Right atrium auricular region (tissue), 2 donors: Measurements from ENCODE around the gene SORBS1. TPM values are rescaled to one million over a fixed set of nuclear protein-coding genes. Genes with fewer than 3 reads are reported as not detected.
A peak's percentile ranks its signal among the peaks of the same experiment; 100 is the strongest.

Experiments used
- DNase-seq: peaks from one replicate; pipeline ENCODE4 v3.0.0-alpha.2; 2019; ENCODE audit warnings: low spot score
- H3K27ac ChIP-seq, 2 donors: fragments of 200-600 bp; sonication (generic); 1 replicate in 1 of 2; 2 replicates in 1 of 2; pipeline ENCODE4 v1.5.1; 2016 to 2019
- H3K27me3 ChIP-seq, 2 donors: fragments of 200-600 bp; sonication (generic); one replicate each; pipeline versions ENCODE4 v1.5.1 to v1.6.0; 2017 to 2019
- H3K36me3 ChIP-seq: fragments of 200-600 bp; sonication (generic); one replicate; pipeline ENCODE4 v1.5.1; 2016
- H3K4me1 ChIP-seq, 2 donors: fragments of 200-600 bp; sonication (generic); one replicate each; pipeline versions ENCODE4 v1.5.1 to v1.6.0; 2017 to 2019
- H3K4me3 ChIP-seq, 2 donors: fragments of 200-600 bp; sonication (generic); 1 replicate in 1 of 2; 2 replicates in 1 of 2; pipeline ENCODE4 v1.5.1; 2017 to 2019; ENCODE audit warnings: mild to moderate bottlenecking in 1 of 2, moderate library complexity in 1 of 2
- H3K9me3 ChIP-seq, 2 donors: fragments of 200-600 bp; sonication (generic); one replicate each; pipeline ENCODE4 v1.5.1; 2019
- total RNA-seq, 2 donors: library from RNA; depleted of rRNA; stranded (reverse); fragments of >200 nt; gene quantifications; one replicate each; pipeline ENCODE4 v1.1.0, GENCODE V29; 2016
- TF ChIP-seq, protein P1 (sequence below), 2 donors: fragments of 200-600 bp; sonication (generic); IDR thresholded peaks; one replicate each; pipeline ENCODE4 v1.5.1; 2019; ENCODE audit warnings: antibody characterized with exemption in 2 of 2

Gene SORBS1
- total RNA-seq, 2 donors from 2014 or later = 742 to 815 TPM

DNA sequence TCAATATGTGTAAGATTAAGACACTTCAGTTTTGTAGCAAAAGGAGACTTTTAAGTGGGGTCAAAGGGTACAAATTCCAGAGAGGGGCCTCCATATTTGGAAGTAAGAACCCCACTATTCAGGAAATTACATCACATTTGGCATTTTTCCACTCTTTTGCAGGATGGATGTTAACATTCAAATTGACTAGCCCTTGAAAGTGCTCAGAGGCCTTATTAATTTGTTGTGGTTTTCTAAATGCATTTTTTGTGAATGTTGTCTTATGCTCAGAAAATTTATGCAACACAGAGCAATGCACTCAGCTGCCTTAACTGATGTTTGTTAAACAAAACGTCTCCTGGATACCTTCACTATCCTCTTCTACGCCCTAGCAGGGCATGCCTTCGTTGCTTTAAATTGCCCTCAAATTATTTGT lies 219.4 kb downstream of the SORBS1 start:
- Histone ChIP-seq H3K4me1 (peaks cover 0 to 27% of the 10 kb centered on the region in 2 donors), H3K36me3 (peaks cover 96% of the 10 kb centered on the region)
- TF ChIP-seq, protein P1, sequence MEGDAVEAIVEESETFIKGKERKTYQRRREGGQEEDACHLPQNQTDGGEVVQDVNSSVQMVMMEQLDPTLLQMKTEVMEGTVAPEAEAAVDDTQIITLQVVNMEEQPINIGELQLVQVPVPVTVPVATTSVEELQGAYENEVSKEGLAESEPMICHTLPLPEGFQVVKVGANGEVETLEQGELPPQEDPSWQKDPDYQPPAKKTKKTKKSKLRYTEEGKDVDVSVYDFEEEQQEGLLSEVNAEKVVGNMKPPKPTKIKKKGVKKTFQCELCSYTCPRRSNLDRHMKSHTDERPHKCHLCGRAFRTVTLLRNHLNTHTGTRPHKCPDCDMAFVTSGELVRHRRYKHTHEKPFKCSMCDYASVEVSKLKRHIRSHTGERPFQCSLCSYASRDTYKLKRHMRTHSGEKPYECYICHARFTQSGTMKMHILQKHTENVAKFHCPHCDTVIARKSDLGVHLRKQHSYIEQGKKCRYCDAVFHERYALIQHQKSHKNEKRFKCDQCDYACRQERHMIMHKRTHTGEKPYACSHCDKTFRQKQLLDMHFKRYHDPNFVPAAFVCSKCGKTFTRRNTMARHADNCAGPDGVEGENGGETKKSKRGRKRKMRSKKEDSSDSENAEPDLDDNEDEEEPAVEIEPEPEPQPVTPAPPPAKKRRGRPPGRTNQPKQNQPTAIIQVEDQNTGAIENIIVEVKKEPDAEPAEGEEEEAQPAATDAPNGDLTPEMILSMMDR (IDR thresholded peaks at IDR 0.05) = no peak

DNA sequence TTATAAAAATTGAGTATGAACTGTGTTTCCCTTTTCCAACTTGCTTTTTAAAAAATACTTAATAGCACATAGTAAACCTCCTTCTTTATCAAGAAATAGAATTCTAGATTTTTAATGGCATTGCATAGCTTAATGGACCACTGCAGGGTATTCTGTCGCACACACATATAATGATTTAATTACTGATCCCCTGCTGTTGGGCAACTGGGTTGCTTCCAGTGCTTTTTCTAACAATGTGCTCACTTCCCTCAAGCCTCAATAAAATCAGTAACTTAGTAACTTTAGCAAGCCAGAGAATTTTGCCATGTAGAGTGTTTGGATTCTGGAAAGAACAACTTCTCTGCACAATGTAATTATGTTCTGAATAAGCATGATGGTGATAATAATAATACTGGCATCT lies 221.3 kb downstream of the SORBS1 start:
- Histone ChIP-seq H3K4me1 (peaks cover 0 to 45% of the 10 kb centered on the region in 2 donors), H3K27ac (no peak overlapping the region), H3K4me3 (no peak overlapping the region), H3K36me3 (peaks cover 98% of the 10 kb centered on the region), H3K9me3 (no peaks in the 10 kb centered on the region), H3K27me3 (no peaks in the 10 kb centered on the region)
- TF ChIP-seq, protein P1 (IDR thresholded peaks at IDR 0.05) = no peak
- no peak for DNase-seq

More for the DNA sequence above, 219.4 kb downstream of the SORBS1 start:
- Histone ChIP-seq H3K27me3 (no peaks in the 10 kb centered on the region), H3K4me3 (no peak overlapping the region), H3K9me3 (no peaks in the 10 kb centered on the region), H3K27ac (peak overlapping the region in 1 of 2 donors; percentile 15)
- no peak for DNase-seq

DNA sequence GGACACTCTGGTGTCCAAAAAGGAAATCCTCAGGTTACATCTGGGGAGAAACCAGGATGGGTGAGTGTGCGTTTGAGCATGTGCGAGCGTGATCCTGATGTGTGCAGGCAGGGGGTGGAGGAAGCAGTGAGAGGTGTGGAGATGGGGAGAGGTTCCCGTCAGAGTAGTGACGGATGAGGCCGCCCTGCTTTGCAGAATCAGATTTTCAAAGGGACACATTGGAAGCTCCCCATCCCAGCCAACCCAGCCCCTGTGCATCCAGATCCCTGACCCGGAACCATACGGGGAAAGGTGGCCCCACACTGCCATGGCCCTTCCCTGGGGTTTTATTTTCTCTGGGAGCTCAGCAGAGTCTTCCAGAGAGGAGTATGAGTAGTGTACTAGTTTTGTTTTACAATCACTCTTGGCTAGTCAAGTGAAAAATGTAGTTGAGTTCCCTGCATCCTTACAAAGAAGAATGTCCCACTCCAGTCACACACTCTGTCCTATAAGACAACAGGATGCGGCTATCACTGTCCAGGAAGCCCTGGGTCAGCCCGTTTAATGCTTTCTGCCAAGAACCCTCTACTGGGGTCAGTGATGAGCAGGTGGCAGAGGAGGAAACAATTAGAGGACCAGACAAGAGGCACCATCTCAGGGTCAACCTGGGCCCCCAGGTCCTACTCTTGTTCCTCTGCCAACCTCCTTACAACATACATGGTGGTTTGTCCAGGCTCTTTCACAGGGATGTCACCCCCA lies 223.6 kb downstream of the SORBS1 start:
- peaks cover 0 to 58% of the 10 kb centered on the region in 2 donors for H3K4me1 ChIP-seq
- H3K9me3 ChIP-seq = no peaks in the 10 kb centered on the region
- DNase-seq = no peak
- TF ChIP-seq, protein P1 (IDR thresholded peaks at IDR 0.05) = no peak
- peaks cover 89% of the 10 kb centered on the region for H3K36me3 ChIP-seq
- H3K4me3 ChIP-seq = no peak overlapping the region
- peak overlapping the region in 1 of 2 donors; percentile 87 for H3K27ac ChIP-seq
- no peaks in the 10 kb centered on the region for H3K27me3 ChIP-seq

DNA sequence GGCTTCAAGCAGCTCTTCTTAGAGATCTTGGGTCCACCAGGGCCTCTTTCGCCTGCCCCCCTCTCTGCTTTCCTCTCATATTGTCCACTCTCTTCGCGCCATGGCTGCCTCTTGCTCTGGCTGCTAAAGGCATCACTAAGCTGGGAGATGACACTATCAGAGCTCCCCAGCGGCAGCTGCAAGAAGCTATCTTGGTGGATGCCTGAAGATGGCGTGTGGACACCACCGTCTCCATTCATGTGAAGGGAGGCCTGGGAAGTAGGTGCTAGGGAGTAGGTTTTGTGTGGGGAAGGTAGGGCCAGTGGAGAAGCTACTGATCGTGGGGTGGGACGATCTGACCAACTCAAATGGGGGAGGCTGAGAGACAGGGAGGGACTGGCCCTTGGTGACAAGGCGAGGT lies 224.5 kb downstream of the SORBS1 start:
- Histone ChIP-seq H3K36me3 (peaks cover 89% of the 10 kb centered on the region), H3K4me3 (no peak overlapping the region)
- TF ChIP-seq, protein P1 (IDR thresholded peaks at IDR 0.05) = no peak

DNA sequence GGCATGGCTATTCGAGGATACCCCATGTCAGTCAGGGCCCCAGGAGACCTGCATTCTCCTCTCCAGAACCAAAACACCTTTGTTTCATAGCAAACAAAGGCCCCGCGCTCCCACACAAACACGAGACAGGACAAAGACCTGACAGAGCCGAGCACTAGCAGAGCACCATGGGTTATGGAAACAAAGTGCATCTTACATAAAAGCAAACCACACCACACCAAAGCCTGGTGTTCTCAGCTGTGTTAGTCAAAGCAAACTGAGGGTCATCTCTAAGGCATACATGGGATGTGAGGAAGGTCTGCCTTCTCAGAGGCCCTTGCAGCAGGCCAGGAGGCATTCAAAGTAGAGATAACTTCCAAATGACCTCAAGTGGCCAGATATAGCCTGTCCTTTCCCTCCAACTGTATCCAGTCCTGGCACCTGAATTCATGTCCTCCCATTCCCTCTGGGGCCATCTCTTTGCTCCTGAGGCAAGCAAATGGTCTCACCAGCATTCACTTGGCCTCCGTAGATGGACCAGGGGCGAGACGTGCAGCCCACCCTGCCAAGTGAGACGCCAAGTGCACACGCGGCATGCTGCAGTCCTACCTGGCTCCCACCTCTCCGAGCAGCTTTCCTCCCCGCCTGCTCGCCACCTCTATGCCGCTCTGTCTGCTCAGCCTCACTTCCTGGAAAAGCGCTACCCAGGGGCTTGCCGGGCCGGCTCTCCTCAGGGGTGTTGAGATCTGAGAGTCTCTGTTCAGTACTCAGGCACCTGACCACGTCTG lies 225.1 kb downstream of the SORBS1 start:
- H3K4me1 ChIP-seq = peaks cover 0 to 54% of the 10 kb centered on the region in 2 donors
- H3K9me3 ChIP-seq = no peaks in the 10 kb centered on the region
- peak overlapping the region; percentile 87 to 94 for H3K27ac ChIP-seq
- H3K27me3 ChIP-seq = no peaks in the 10 kb centered on the region
- no peak overlapping the region for H3K4me3 ChIP-seq
- DNase-seq = peak; percentile 55
- peaks cover 88% of the 10 kb centered on the region for H3K36me3 ChIP-seq
- TF ChIP-seq, protein P1 (IDR thresholded peaks at IDR 0.05) = no peak

More for the DNA sequence above, 224.5 kb downstream of the SORBS1 start:
- Histone ChIP-seq H3K9me3 (no peaks in the 10 kb centered on the region), H3K4me1 (peaks cover 0 to 50% of the 10 kb centered on the region in 2 donors), H3K27ac (peak overlapping the region; percentile 87 to 94), H3K27me3 (no peaks in the 10 kb centered on the region)
- DNase-seq = no peak
